OCI-LY7 (cell line): Measurements from ENCODE around the gene CDH15. TPM values are rescaled to one million over a fixed set of nuclear protein-coding genes. Genes with fewer than 3 reads are reported as not detected.

Source experiments
- Bru-seq: library from RNA; stranded (reverse); fragments of 400-500 nt; gene quantifications from one replicate; lab custom pipeline; 2021; lab: Mats Ljungman, UMichigan
- BruChase-seq, 2 experiments: library from RNA; stranded (reverse); fragments of 400-500 nt; gene quantifications; one replicate each; lab custom pipeline; 2021; lab: Mats Ljungman, UMichigan
- BruUV-seq: library from RNA; stranded (reverse); fragments of 400-500 nt; replicated peaks from 2 replicates; lab custom pipeline; 2021; lab: Mats Ljungman, UMichigan
- CTCF ChIA-PET: fragments of 300-600 bp; sonication (Branson Sonifier 250); formaldehyde crosslinking; loops from one replicate; lab custom pipeline; 2022; ENCODE audit warnings: antibody characterized with exemption; ENCODE audit not compliant: unreplicated experiment; lab: Charles Lee
- POLR2A ChIA-PET: fragments of 300-600 bp; sonication (Branson Sonifier 250); formaldehyde crosslinking; loops from one replicate; lab custom pipeline; 2022; ENCODE audit warnings: antibody characterized with exemption; lab: Charles Lee
- DNase-seq: peaks from one replicate; pipeline ENCODE4 v3.0.0-alpha.2; 2015; ENCODE audit warnings: low spot score
- H2AFZ ChIP-seq: fragments of 200-600 bp; sonication (generic), shearing (Covaris generic); 2 replicates; pipeline ENCODE4 v1.6.1; 2014; ENCODE audit warnings: mild to moderate bottlenecking, antibody characterized with exemption, low read length, moderate library complexity
- H3K27ac ChIP-seq: fragments of 200-600 bp; sonication (generic); 2 replicates; pipeline ENCODE4 v1.5.1; 2014; ENCODE audit warnings: mixed run types, low read depth, mild to moderate bottlenecking, moderate library complexity, low read length, inconsistent platforms; ENCODE audit not compliant: poor library complexity, severe bottlenecking
- H3K36me3 ChIP-seq: fragments of 200-600 bp; sonication (generic); 2 replicates; pipeline ENCODE4 v1.6.1; 2014; ENCODE audit warnings: mild to moderate bottlenecking, antibody characterized with exemption, low read length, moderate library complexity, mixed read lengths; ENCODE audit not compliant: insufficient read depth
- H3K4me1 ChIP-seq: fragments of 200-600 bp; sonication (generic); 2 replicates; pipeline ENCODE4 v1.5.1; 2014; ENCODE audit warnings: mild to moderate bottlenecking, low read length; ENCODE audit not compliant: insufficient read depth, poor library complexity, severe bottlenecking
- H3K4me2 ChIP-seq: fragments of 200-600 bp; sonication (generic); 2 replicates; pipeline ENCODE4 v1.6.1; 2014; ENCODE audit warnings: mild to moderate bottlenecking, low read length
- H3K4me3 ChIP-seq: fragments of 200-600 bp; sonication (generic); 2 replicates; pipeline ENCODE4 v1.5.1; 2014; ENCODE audit warnings: mild to moderate bottlenecking, low read depth, low read length; ENCODE audit not compliant: poor library complexity, severe bottlenecking
- H3K79me2 ChIP-seq: fragments of 200-600 bp; sonication (generic); 2 replicates; pipeline ENCODE4 v1.6.1; 2016; ENCODE audit warnings: low read depth, mild to moderate bottlenecking, low read length, moderate library complexity, mixed read lengths; ENCODE audit not compliant: insufficient read depth
- H3K9me2 ChIP-seq: fragments of 200-600 bp; sonication (generic); 2 replicates; pipeline ENCODE4 v1.6.1; 2016; ENCODE audit warnings: mild to moderate bottlenecking, low read length, mixed read lengths; ENCODE audit not compliant: insufficient read depth
- H3K9me3 ChIP-seq: fragments of 200-600 bp; sonication (generic); 2 replicates; pipeline ENCODE4 v1.6.1; 2014; ENCODE audit warnings: mild to moderate bottlenecking, mixed run types, low read length, mixed read lengths
- H4K20me1 ChIP-seq: fragments of 200-600 bp; sonication (generic); 2 replicates; pipeline ENCODE4 v1.6.1; 2014; ENCODE audit warnings: mild to moderate bottlenecking, antibody characterized with exemption, low read length, moderate library complexity, mixed read lengths; ENCODE audit not compliant: insufficient read depth
- CTCF ChIP-seq: fragments of 200-600 bp; sonication (generic); conservative IDR thresholded peaks from 2 replicates; pipeline ENCODE4 v1.5.1; 2014; ENCODE audit warnings: mild to moderate bottlenecking, antibody characterized with exemption, low read length, moderate library complexity, mixed read lengths
- EZH2phosphoT487 ChIP-seq: fragments of 200-600 bp; sonication (generic); IDR thresholded peaks from 2 replicates; pipeline ENCODE4 v1.6.1; 2018; ENCODE audit warnings: low read depth, borderline replicate concordance, mild to moderate bottlenecking, mixed run types, antibody characterized with exemption, low read length, moderate library complexity, mixed read lengths
- intact Hi-C: fragments of 100-400 bp; cut with micrococcal nuclease; formaldehyde crosslinking; loops from one replicate; pipeline ENCODE4 v1.10.0; 2022; ENCODE audit not compliant: unreplicated experiment
- long read RNA-seq: library from polyadenylated mRNA; stranded (forward); transcript quantifications from one replicate; pipeline ENCODE4 v2.0.0, GENCODE V29; 2022
- total RNA-seq, 2 experiments: library from RNA; depleted of rRNA in 1 of 2; stranded (reverse); fragments of >200 nt in 1 of 2; shearing (Covaris generic) in 1 of 2; gene quantifications; 2 replicates each; pipeline ENCODE4 v1.2.3, GENCODE V29; 2014 to 2022

CDH15 gene
- total RNA-seq (2014; rRNA removed; shearing (Covaris generic)): not detected in 2 replicates
- total RNA-seq (2022): not detected in 2 replicates
- percentile 6 among the genes with signal in this experiment for Bru-seq, nascent RNA
- BruChase-seq, experiment 1, labeled RNA remaining after a 6-hour chase: not detected
- BruChase-seq, experiment 2, labeled RNA remaining after a 2-hour chase: percentile 10 among the genes with signal in this experiment
- long read RNA-seq: 0 reads

GRCh38 chr16:89171216-89172170, at the start of gene CDH15:
TSS of gene CDH15 (plus strand) at chr16:89171748. CDS start at chr16:89171832, 84 bp downstream.
- H2AFZ ChIP-seq: no peak within 1 kb of the TSS
- intact Hi-C loops: loop anchor here (2.0 to 5.0 kb wide), 3 partner anchors 21 to 434 kb away; partner anchors contain the start of gene ZNF778

GRCh38 chr16:89122322-89122851, 49.2 kb upstream of the CDH15 start:
- ChIA-PET POLR2A (interaction anchor here (0.9 kb wide), 1 partner anchor 24 kb away, joined by 3 read pairs; no protein-coding TSS in a partner anchor), CTCF (interaction anchor here (0.6 kb wide), 1 partner anchor 53 kb away, joined by 5 read pairs; no protein-coding TSS in a partner anchor)
- peak; percentile 96 for DNase-seq
- peaks cover 8% of the 10 kb centered on the region; the same call in 1 of the 2 replicates for H3K9me3 ChIP-seq
- H3K4me2 ChIP-seq: peak overlapping the region; percentile 74
- no peak overlapping the region for H2AFZ ChIP-seq
- BruUV-seq: no TSS peak
- H4K20me1 ChIP-seq: no peaks in the 10 kb centered on the region
- H3K4me3 ChIP-seq: peak overlapping the region; percentile 43
- no peaks in the 10 kb centered on the region for H3K9me2 ChIP-seq
- intact Hi-C loops: loop anchor here (1.0 to 2.0 kb wide), 3 partner anchors 24 to 154 kb away; no protein-coding TSS in a partner anchor
- H3K4me1 ChIP-seq: peaks cover 38% of the 10 kb centered on the region
- H3K79me2 ChIP-seq: peaks cover 11% of the 10 kb centered on the region; the same call in 1 of the 2 replicates
- TF ChIP-seq CTCF (peak; percentile 50; the same call in 1 of the 2 replicates), EZH2phosphoT487 (no peak)
- H3K36me3 ChIP-seq: peaks cover 93% of the 10 kb centered on the region
- H3K27ac ChIP-seq: peak overlapping the region; percentile 97

More at GRCh38 chr16:89171216-89172170, at the start of gene CDH15:
- POLR2A ChIA-PET: interaction anchor here (0.6 kb wide), 1 partner anchor 21 kb away, joined by 4 read pairs; no protein-coding TSS in a partner anchor
- Histone ChIP-seq H3K27ac (no peak within 1 kb of the TSS), H3K4me2 (peak within 1 kb of the TSS; percentile 74), H3K4me3 (peak within 1 kb of the TSS; percentile 34), H4K20me1 (no peaks in the 10 kb centered on the region), H3K36me3 (no peaks in the 10 kb centered on the region), H3K79me2 (no peaks in the 10 kb centered on the region), H3K4me1 (peaks cover 25% of the 10 kb centered on the region), H3K9me2 (no peaks in the 10 kb centered on the region), H3K9me3 (no peaks in the 10 kb centered on the region)
- no TSS peak for BruUV-seq
- TF ChIP-seq CTCF (no peak), EZH2phosphoT487 (no peak)
- CTCF ChIA-PET: interaction anchor here (0.6 to 1.2 kb wide), 3 partner anchors 21 to 446 kb away, joined by 3 to 8 read pairs (median 3); no protein-coding TSS in a partner anchor
- DNase-seq: peak; percentile 97
